WTC11 (cell line): ENCODE measurements around the gene SELENOV. TPM values are rescaled to one million over a fixed set of nuclear protein-coding genes. Genes with fewer than 3 reads are reported as not detected.

ENCODE experiments used
- ATAC-seq: fragments of 200-7000 bp; cut with Tn5 transposase; 2 replicates; pipeline ENCODE4 v1.10.0; 2021; ENCODE audit warnings: mild to moderate bottlenecking, moderate library complexity
- CTCF ChIA-PET: fragments of 300-600 bp; sonication (Branson Sonifier 250); formaldehyde crosslinking; loops from one replicate; lab custom pipeline; 2021; ENCODE audit warnings: antibody characterized with exemption; lab: Charles Lee
- POLR2A ChIA-PET: fragments of 350-600 bp; sonication (Branson Sonifier 250); formaldehyde crosslinking; loops from one replicate; lab custom pipeline; 2021; ENCODE audit warnings: antibody characterized with exemption; lab: Charles Lee
- DNase-seq: peaks from one replicate; pipeline ENCODE4 v3.0.0; 2021; ENCODE audit warnings: low spot score
- H3K27ac Mint-ChIP-seq: 2 replicates; pipeline ENCODE4 v1.8.0; 2021; ENCODE audit warnings: mixed read lengths
- H3K27me3 Mint-ChIP-seq: 2 replicates; pipeline ENCODE4 v1.8.0; 2021; ENCODE audit warnings: low read depth, mild to moderate bottlenecking, moderate library complexity, mixed read lengths
- H3K36me3 Mint-ChIP-seq: 2 replicates; pipeline ENCODE4 v1.8.0; 2021; ENCODE audit warnings: mixed read lengths
- H3K4me1 Mint-ChIP-seq: 2 replicates; pipeline ENCODE4 v1.8.0; 2022; ENCODE audit warnings: mixed read lengths
- H3K4me3 Mint-ChIP-seq: 2 replicates; pipeline ENCODE4 v1.8.0; 2021; ENCODE audit warnings: mild to moderate bottlenecking, moderate library complexity, mixed read lengths
- H3K9me3 Mint-ChIP-seq: 2 replicates; pipeline ENCODE4 v1.8.0; 2021; ENCODE audit warnings: mixed read lengths
- AFF4 ChIP-seq: sonication (generic); formaldehyde crosslinking; IDR thresholded peaks from 2 replicates; pipeline ENCODE4 v1.8.1; 2023; ENCODE audit warnings: mild to moderate bottlenecking, missing genetic modification reagents, borderline replicate concordance
- CREB1 ChIP-seq: sonication (generic); formaldehyde crosslinking; IDR thresholded peaks from 2 replicates; pipeline ENCODE4 v1.8.0; 2023; ENCODE audit warnings: mild to moderate bottlenecking, missing genetic modification reagents
- E2F1 ChIP-seq: sonication (generic); formaldehyde crosslinking; IDR thresholded peaks from 2 replicates; pipeline ENCODE4 v1.8.0; 2022; ENCODE audit warnings: mild to moderate bottlenecking, missing genetic modification reagents
- E2F5 ChIP-seq: sonication (generic); formaldehyde crosslinking; IDR thresholded peaks from 2 replicates; pipeline ENCODE4 v1.8.1; 2022; ENCODE audit warnings: mild to moderate bottlenecking, moderate library complexity, missing genetic modification reagents
- ESRRA ChIP-seq: sonication (generic); formaldehyde crosslinking; IDR thresholded peaks from 2 replicates; pipeline ENCODE4 v1.8.1; 2022; ENCODE audit warnings: mild to moderate bottlenecking, missing genetic modification reagents, borderline replicate concordance
- FOXJ3 ChIP-seq: sonication (generic); formaldehyde crosslinking; IDR thresholded peaks from 2 replicates; pipeline ENCODE4 v1.9.0; 2021; ENCODE audit warnings: missing genetic modification reagents, mild to moderate bottlenecking, borderline replicate concordance
- NFE2L1 ChIP-seq: sonication (generic); formaldehyde crosslinking; IDR thresholded peaks from 2 replicates; pipeline ENCODE4 v1.8.1; 2023; ENCODE audit warnings: missing genetic modification reagents
- NFYB ChIP-seq: sonication (generic); formaldehyde crosslinking; conservative IDR thresholded peaks from 2 replicates; pipeline ENCODE4 v1.8.0; 2022; ENCODE audit warnings: low read depth, missing genetic modification reagents
- OVOL2 ChIP-seq: fragments of 250-450 bp; sonication (Bioruptor Pico); IDR thresholded peaks from 2 replicates; pipeline ENCODE4 v1.9.0; 2021; ENCODE audit warnings: mild to moderate bottlenecking, borderline replicate concordance
- PREB ChIP-seq: sonication (generic); formaldehyde crosslinking; IDR thresholded peaks from 2 replicates; pipeline ENCODE4 v1.8.1; 2022; ENCODE audit warnings: mild to moderate bottlenecking, missing genetic modification reagents, moderate library complexity, borderline replicate concordance
- SMAD4 ChIP-seq: sonication (generic); formaldehyde crosslinking; IDR thresholded peaks from 2 replicates; pipeline ENCODE4 v1.8.0; 2022; ENCODE audit warnings: mild to moderate bottlenecking, missing genetic modification reagents
- ZBTB21 ChIP-seq: sonication (generic); formaldehyde crosslinking; IDR thresholded peaks from 2 replicates; pipeline ENCODE4 v1.8.1; 2023; ENCODE audit warnings: mild to moderate bottlenecking, missing genetic modification reagents, borderline replicate concordance
- ZBTB43 ChIP-seq: sonication (generic); formaldehyde crosslinking; IDR thresholded peaks from 2 replicates; pipeline ENCODE4 v1.8.1; 2023; ENCODE audit warnings: mild to moderate bottlenecking, missing genetic modification reagents
- ZNF121 ChIP-seq: sonication (generic); formaldehyde crosslinking; IDR thresholded peaks from 2 replicates; pipeline ENCODE4 v1.8.0; 2023; ENCODE audit warnings: missing genetic modification reagents
- ZNF219 ChIP-seq: sonication (generic); formaldehyde crosslinking; IDR thresholded peaks from 2 replicates; pipeline ENCODE4 v1.8.0; 2023; ENCODE audit warnings: missing genetic modification reagents, mild to moderate bottlenecking, borderline replicate concordance
- ZNF396 ChIP-seq: fragments of 250-450 bp; sonication (Bioruptor Pico); IDR thresholded peaks from 2 replicates; pipeline ENCODE4 v1.8.0; 2021; ENCODE audit warnings: mild to moderate bottlenecking, moderate library complexity, borderline replicate concordance
- ZNF416 ChIP-seq: fragments of 250-450 bp; sonication (Bioruptor Pico); IDR thresholded peaks from 2 replicates; pipeline ENCODE4 v1.9.0; 2021; ENCODE audit warnings: mild to moderate bottlenecking, inconsistent platforms
- ZNF425 ChIP-seq: fragments of 250-450 bp; sonication (Bioruptor Pico); conservative IDR thresholded peaks from 2 replicates; pipeline ENCODE4 v1.9.0; 2021; ENCODE audit warnings: mild to moderate bottlenecking
- total RNA-seq: library from RNA; stranded (reverse); gene quantifications from 3 replicates; pipeline ENCODE4 v1.2.3, GENCODE V29; 2021

The SELENOV gene
- total RNA-seq, 1 experiment from 2014 or later, result 12.6 TPM

- no peak for TF ChIP-seq AFF4 (CRISPR knock-in tag)
- TF ChIP-seq ZNF396 (CRISPR knock-in tag), result no peak
- no peak for TF ChIP-seq ZBTB21 (CRISPR knock-in tag)
- no peak for TF ChIP-seq CREB1 (CRISPR knock-in tag)
- no peak for TF ChIP-seq ZNF121 (CRISPR knock-in tag)
- TF ChIP-seq NFYB (CRISPR knock-in tag), result no peak
- TF ChIP-seq ZNF425 (CRISPR knock-in tag), result no peak
- no peak for TF ChIP-seq SMAD4 (CRISPR knock-in tag)
These were observed 5.7 kb upstream of the SELENOV start (continued) for GRCh38 chr19:39509233-39509632.

- TF ChIP-seq FOXJ3 (CRISPR knock-in tag) (no peak), ESRRA (no peak), PREB (CRISPR knock-in tag) (no peak), ZNF219 (CRISPR knock-in tag) (no peak), NFE2L1 (no peak), ZBTB43 (no peak), OVOL2 (CRISPR knock-in tag) (no peak), E2F1 (CRISPR knock-in tag) (no peak), CREB1 (CRISPR knock-in tag) (no peak), E2F5 (no peak), ZNF416 (no peak)
- ChIA-PET POLR2A (no interaction called here), CTCF (interaction anchor here (0.7 to 4.0 kb wide), 4 partner anchors 10 to 38 kb away, joined by 3 to 21 read pairs (median 10); no protein-coding TSS in a partner anchor)
- Mint-ChIP-seq H3K27me3 (peaks cover 56% of the 10 kb centered on the region), H3K4me1 (peaks cover 18% of the 10 kb centered on the region), H3K9me3 (no peaks in the 10 kb centered on the region; the same call in 1 of the 2 replicates), H3K27ac (no peak overlapping the region), H3K36me3 (peaks cover 5% of the 10 kb centered on the region), H3K4me3 (no peak overlapping the region)
- DNase-seq, result no peak
- no peak for ATAC-seq
These were observed 2.0 kb upstream of the SELENOV start for GRCh38 chr19:39512988-39513387.
